CD4-positive, alpha-beta T cell treated with Interleukin-17A for 4 hours (primary cell): ENCODE measurements around the gene FOXP4.

Experiments
- DNase-seq: peaks from one replicate; pipeline ENCODE4 v3.0.0-alpha.2; 2020; ENCODE audit warnings: mixed read lengths

Gene FOXP4

GRCh38 chr6:41635365-41635764 lies 89.2 kb downstream of the FOXP4 start:
- DNase-seq = no peak

- no peak for DNase-seq
Observed at GRCh38 chr6:41636833-41637193, 90.6 kb downstream of the FOXP4 start.

GRCh38 chr6:41637194-41638001 lies 91.2 kb downstream of the FOXP4 start:
- DNase-seq = no peak

- DNase-seq = no peak
Observed at GRCh38 chr6:41638002-41638934, 92.1 kb downstream of the FOXP4 start, which contains the start of gene MDFI. Gene MDFI (plus strand): TSS chr6:41638468. CDS start chr6:41638750, 282 bp downstream.

- DNase-seq = no peak
Observed at GRCh38 chr6:41638935-41639808, 93.0 kb downstream of the FOXP4 start.

- DNase-seq = no peak
Observed at GRCh38 chr6:41639809-41640371, 93.7 kb downstream of the FOXP4 start.

GRCh38 chr6:41640426-41640825 lies 94.2 kb downstream of the FOXP4 start:
- no peak for DNase-seq

GRCh38 chr6:41641352-41641925 lies 95.3 kb downstream of the FOXP4 start:
- DNase-seq = no peak

GRCh38 chr6:41642090-41642959 lies 96.1 kb downstream of the FOXP4 start:
- no peak for DNase-seq

GRCh38 chr6:41642960-41643898 lies 97.0 kb downstream of the FOXP4 start:
- DNase-seq = no peak

- no peak for DNase-seq
Observed at GRCh38 chr6:41643899-41644269, 97.7 kb downstream of the FOXP4 start.

- DNase-seq = no peak
Observed at GRCh38 chr6:41644297-41644879, 98.2 kb downstream of the FOXP4 start.

- DNase-seq = no peak
Observed at GRCh38 chr6:41645007-41645618, 98.9 kb downstream of the FOXP4 start.

GRCh38 chr6:41646026-41646795 lies 100.0 kb downstream of the FOXP4 start:
- DNase-seq = no peak

GRCh38 chr6:41647061-41647511 lies 100.9 kb downstream of the FOXP4 start:
- DNase-seq = no peak

- no peak for DNase-seq
Observed at GRCh38 chr6:41648070-41648585, 101.9 kb downstream of the FOXP4 start.

GRCh38 chr6:41648921-41649320 lies 102.7 kb downstream of the FOXP4 start:
- DNase-seq = no peak

- DNase-seq = no peak
Observed at GRCh38 chr6:41649596-41649995, 103.4 kb downstream of the FOXP4 start.
